ENCODE results near the gene USP48.
"Not testable (repeated sequence)": the region's sequence is repeated elsewhere in the genome, so short reads cannot be mapped to it uniquely, and the experiment has no call there.

The USP48 gene

DNA sequence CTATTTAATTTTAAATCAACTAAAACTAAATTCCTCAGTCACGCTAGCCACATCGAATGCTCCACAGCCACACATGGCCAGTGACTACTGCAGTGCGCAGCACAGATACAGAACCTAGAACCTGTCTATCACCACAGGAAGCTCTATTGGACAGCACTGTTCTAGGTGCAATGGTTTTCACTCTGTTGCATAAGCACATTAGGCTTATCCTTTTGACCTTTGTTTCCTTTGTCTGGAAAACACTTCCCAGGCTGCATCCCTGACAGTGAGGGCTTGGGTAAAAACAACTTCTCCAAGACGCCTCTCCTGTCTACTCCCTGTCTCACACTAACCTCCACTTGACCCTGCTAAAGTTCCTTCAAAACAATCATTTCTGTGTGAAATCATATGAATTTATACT is 80.2 kb downstream of the USP48 start:
- DNase-seq (ENCODE audit: low read depth in 1 of 2, low spot score in 1 of 2) = no peak

DNA sequence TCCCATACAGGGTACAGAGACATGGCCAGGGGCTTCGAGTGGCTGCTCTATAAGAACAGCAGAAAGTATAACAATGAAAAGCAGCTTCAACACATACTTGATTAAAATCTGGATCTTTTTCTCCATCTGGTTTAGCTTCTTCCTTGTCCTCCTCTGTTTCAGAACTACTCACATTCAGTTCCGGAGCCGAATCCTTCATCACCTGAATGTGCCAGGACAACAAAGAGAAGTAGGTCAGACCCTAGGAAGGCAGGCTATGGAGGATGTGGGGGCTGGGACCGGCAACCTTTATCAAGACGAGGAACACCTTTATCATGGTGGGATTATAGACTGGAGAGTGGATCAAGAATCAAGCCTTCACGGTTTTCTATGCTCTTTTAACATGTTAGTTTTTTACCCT is 81.5 kb downstream of the USP48 start:
- no peak for DNase-seq (ENCODE audit: low read depth in 1 of 2, low spot score in 1 of 2)

DNA sequence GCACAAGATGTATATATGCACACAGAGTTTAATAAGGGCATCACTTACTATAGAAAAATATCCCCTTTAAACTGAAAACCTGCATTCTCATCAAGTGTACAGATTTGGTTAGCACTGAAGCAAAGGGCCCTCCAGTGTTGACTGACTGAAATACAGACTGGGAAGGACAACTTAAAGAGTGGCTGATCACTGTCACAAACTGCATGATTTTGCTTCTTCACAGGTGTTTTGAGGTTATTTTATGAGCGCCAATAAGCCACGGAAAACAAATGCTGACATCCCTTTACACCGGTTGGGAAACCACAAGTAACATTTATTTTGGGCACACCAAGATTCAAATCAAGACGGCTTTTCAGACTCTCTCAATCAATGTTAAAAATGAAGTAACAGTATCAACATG is 82.9 kb downstream of the USP48 start:
- no peak for DNase-seq (ENCODE audit: low read depth in 1 of 2, low spot score in 1 of 2)

DNA sequence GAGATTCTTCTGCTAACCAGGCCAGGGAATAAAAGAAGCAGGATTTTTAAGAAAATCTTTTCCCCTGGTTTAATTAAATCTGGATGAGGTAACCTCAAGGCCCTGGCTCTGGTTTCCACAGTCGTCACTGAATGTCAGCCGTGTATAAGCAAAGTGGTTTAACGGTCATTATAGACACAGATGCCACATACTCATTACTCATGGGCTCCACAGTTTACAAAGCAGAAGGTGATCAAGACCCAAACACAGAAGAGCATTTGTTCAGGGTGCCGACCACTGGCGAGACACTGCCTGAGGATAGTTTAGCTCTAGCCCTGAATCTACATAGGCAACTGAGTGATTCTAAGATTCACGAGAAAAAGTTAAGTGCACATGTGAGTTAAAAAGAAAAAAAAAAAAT is 86.0 kb downstream of the USP48 start:
- no peak for DNase-seq (ENCODE audit: low read depth in 1 of 2, low spot score in 1 of 2)

DNA sequence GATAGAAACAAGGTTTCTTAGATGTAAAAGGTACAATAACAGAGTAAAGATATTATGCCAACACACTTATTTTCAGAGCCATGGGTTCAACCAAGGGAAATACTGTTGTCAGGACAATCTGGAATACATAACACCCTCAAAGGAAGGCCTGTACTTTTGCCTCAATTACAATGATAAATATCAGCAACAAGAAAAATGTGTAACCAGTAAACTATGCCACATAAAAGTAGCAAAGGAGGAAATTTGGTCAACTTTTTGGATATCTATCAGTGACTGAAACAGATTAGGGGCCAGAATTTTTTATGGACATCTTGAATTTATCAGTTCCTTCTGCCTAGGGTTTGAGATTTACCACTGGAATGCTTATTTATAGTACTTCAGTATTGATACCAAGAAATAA is 89.2 kb downstream of the USP48 start:
- no peak for DNase-seq (ENCODE audit: low read depth in 1 of 2, low spot score in 1 of 2)

DNA sequence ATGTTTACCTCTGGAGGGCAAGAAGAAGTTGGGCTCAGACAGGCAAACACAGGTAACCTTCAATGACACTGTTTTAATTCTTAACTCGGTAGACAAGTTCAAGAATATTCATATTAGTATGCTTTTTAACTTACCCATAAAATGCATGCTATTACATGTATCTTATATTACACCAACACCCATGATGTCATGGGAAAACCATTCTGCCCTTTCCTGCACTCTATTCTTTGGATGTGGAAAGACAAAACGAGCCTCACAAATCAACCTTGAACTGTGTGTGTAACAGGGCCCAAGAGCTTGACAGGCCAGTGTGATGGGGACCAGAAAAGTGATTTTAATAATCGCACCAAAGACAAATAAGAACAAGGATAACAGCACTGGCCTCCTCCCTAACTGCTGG is 91.2 kb downstream of the USP48 start:
- DNase-seq (ENCODE audit: low read depth in 1 of 2, low spot score in 1 of 2) = no peak

DNA sequence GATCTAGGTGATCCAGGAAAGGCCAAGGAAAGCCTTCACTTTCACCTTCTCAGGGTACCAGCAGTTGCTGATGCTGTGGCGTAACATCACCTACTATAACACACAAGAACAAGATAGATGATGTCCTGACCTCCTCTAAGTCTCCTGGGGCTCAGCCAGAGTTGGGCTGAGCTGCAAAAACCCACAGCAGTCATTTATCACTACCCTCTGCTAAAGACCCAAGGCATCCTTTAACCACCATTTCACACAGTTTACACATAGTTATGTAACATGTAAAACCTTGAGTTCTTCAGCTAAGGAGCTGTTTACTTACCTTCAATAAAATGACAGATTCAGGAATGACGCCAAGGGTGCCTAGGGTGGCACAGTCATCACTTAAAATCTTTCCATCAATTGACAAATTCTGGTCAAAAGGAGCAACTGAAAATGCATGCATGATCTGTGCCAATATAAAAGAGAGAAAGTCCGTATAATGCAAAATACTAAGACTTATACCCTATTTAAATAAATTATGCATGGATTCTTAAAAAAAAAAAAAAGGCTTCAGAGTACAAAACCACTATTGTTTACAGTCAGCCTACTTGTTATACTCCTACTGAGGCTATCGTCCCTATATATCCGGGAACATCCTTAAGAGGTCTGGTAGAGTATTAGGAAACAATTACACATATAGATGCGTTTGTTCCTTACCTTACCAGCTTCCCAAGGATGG is 93.1 kb downstream of the USP48 start:
- no peak for DNase-seq (ENCODE audit: low read depth in 1 of 2, low spot score in 1 of 2)

DNA sequence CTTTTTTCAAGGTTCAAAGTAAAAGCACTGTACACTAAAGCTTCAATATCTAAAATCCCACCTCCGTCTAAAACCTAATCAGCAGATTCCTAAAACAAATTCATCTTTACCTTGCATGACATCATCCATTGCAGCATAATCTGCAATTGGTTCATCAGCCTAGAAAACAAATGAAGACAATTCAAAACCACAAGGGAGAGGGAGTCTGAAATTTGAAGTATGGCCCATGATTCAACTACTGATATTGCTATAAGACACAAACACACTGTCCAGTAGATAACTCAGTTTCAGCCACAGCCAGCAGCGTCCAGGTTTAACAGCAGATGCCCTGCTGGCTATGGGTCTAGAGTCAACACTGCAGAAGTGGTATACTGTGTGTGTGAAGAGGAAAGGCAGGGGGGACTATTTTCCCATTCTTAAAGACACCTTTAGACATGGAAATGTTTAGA is 95.8 kb downstream of the USP48 start:
- DNase-seq (ENCODE audit: low read depth in 1 of 2, low spot score in 1 of 2) = no peak

DNA sequence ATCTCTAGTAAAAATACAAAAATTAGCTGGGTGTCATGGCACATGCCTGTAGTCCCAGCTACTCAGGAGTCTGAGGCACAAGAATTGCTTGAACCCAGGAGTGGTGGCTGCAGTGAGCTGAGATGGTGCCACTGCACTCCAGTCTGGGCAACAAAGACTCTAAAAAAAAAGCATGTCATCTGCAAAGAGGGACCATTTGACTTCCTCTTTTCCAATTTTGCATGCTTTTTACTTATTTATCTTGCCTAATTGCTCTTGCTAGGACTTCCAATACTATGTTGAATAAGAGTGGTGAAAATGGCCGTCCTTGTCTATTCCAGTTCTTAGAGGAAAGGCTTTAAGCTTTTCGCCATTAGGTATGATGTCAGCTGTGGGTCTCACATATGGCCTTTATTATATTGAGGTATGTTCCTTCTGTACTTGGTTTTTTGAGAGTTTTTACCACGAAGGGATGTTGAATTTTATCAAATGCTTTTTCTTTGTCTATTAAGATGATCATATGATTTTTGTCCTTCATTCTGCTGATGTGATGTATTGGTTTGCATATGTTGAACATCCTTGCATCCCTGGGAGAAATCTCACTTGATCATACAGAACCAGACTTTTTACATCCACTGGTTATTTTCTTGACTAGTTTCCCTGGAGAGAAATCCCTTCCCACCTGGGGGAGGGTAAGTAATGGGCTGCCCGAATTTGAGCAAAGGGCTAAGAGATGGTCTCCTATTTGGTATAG is 96.8 kb downstream of the USP48 start:
- no peak for DNase-seq (ENCODE audit: low read depth in 1 of 2, low spot score in 1 of 2)

DNA sequence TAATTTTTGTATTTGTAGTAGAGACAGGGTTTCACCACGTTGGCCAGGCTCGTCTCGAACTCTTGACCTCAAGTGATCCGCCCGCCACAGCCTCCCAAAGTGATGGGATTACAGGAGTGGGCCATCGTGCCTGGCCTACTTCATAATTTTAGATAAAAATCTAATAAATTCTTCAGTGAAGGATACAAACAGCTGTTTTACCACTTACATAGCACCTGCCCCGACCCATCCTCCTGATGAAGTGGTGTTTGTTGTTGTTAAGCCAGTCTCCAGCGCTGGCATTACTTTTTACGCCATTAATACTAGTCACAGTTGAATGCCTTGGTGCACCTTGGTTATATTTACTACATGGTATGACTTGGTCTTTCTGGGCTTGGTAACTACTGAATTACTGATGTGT is 101.5 kb downstream of the USP48 start:
- DNase-seq (ENCODE audit: low read depth in 1 of 2, low spot score in 1 of 2) = no peak

DNA sequence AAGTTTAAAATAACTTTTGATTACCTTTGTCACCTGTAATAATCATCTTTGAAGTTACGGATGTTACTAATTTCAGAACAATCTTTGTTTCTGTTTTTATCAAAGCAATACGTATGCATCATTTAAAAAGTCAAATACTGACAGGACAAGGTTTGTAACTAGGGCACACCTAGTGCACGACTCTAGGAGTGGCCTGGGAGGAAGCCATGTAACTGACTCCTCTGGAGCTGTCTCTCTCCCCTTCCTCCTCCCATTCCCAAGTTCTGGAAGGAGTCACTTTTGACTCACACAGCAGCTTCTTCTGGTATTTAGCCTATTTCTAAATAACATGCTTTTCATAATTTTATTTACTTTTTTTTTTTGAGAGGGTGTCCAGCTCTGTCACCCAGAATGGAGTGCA is 102.0 kb downstream of the USP48 start:
- DNase-seq (ENCODE audit: low read depth in 1 of 2, low spot score in 1 of 2) = no peak

DNA sequence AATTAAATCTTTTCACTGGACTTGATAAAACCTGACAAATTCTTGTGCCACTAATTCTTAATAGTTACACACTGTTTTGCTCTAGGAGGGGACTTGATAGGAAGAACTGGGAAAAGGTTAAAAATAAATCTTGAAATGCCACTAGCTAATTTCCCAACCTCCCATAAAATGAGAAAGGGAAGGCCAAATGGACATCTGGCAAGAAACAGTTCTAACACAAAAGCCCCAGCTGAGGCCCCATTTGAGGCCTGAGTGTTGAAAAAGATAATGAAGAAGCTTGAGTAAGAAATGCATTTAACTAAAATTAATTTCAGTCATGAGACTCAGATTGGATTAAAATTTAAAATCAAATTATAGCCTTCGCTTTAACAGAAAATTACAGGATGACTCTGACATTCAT is 102.6 kb downstream of the USP48 start:
- DNase-seq (ENCODE audit: low read depth in 1 of 2, low spot score in 1 of 2) = no peak

DNA sequence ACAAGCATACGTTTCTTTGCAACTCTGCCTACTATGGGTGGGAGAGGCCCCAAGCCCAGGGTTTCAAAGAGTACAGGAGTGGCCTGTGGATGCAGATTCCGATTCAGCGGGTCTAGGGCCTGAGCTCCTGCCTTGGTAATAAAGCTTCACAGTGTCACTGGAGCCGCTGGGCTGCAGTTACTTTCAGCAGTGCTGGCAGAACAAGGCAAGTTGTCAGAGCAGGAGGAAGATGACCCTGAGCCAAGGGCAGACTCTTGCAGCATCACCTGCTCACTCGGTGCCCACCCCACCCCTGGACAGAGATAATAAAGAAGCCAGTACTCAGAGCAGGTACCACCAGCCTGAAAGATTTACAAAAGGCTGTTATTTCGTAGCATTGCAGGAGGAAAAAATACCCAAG is 105.8 kb downstream of the USP48 start:
- DNase-seq (ENCODE audit: low read depth in 1 of 2, low spot score in 1 of 2) = no peak

DNA sequence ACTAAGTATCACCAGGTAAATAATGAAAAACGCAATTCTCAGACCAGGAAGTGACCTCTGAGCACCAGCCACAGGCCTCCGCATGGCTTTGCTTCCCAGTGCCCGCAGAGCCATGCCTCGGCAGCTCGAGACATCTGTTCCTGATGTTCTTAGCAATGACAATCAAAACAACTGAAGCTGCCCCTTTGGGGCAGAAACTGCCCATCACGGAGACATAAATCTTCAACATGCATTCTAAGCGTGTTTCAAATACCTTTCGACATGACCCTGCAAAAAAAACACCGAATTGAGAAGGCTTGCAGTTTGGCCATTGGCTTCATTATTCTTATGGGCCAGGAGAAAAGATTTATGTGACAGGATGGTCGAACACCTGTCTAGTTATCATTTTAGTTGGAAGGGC is 108.0 kb downstream of the USP48 start:
- no peak for DNase-seq (ENCODE audit: low read depth in 1 of 2, low spot score in 1 of 2)

DNA sequence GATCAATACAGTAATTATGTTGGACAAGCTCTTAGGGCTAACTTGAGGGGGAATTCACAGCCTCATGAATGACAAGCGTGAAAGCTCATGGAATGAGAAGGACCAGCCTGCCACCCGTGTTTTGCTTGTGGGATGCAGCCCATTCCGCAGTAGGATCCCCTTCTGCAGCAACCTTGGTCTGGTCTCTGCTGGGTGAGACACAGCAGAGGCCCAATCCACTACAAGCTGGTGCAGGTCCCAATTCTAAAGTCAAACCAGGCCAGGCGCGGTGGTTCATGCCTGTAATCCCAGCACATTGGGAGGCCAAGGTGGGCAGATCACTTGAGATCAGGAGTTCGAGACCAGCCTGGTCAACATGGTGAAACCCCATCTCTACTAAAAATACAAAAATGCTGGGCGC is 109.1 kb downstream of the USP48 start:
- DNase-seq (ENCODE audit: low read depth in 1 of 2, low spot score in 1 of 2) = not testable (repeated sequence)

DNA sequence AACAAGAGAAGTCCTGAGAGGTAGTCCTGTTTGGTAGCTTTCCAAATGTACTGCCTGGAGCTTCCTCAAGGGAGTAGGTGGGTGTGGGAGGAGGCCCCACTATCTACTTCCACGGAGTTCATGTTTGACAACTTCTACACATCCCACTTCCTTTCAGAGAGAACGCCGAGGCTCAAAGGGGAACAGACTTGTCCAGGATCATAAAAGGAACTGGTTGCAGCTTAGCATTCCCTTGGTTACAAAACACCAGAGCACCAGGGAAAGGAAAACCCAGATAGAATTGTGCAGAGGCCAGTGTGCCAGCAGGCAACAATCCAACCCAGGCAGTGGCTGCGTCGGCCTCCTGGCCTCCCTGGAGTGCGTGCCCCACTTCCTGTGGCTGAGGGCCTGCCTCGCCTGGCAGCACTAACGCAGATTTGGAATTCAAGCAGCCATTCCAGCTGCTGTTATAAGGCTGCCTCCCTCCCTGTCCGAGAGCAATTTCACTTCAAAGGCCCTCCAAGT is 109.6 kb downstream of the USP48 start:
- no peak for DNase-seq (ENCODE audit: low read depth in 1 of 2, low spot score in 1 of 2)

DNA sequence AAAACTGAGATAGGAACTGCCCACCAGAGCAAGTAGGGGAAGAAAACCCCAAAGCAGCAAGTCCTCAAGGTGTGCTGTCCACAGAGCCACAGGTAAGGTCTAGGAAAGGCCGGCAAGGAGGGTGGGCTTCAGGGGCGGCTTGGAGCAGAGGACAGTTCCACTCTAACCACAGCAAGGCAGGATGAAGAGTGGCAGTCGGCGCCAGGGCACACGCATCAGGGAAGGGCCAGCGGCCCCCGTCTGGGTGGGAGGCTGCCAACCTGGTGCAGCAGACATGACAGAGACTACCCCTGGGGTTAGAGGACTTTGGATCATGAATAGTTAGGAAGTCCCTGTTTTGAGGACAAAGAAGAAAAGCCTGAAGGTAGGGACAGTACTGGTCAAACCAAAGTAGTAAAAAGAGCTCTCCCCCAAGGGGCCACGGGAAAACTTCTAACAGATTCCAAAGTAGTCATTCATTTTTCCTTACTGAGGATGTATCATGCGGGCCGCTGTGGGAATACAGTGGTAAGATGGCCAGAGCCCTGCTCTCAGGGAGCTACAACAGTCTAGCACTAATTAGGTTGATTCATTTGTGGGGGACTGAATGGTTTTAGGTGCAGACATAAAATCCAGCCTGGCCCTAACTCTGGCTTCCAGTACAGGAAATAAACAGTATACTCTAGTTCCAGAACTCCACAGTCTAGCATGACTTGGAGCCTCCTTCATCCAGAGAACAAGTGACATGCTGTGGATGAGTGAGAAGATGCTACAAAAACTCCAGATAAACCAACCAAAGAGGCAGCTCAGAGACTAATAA is 110.3 kb downstream of the USP48 start:
- no peak for DNase-seq (ENCODE audit: low read depth in 1 of 2, low spot score in 1 of 2)

DNA sequence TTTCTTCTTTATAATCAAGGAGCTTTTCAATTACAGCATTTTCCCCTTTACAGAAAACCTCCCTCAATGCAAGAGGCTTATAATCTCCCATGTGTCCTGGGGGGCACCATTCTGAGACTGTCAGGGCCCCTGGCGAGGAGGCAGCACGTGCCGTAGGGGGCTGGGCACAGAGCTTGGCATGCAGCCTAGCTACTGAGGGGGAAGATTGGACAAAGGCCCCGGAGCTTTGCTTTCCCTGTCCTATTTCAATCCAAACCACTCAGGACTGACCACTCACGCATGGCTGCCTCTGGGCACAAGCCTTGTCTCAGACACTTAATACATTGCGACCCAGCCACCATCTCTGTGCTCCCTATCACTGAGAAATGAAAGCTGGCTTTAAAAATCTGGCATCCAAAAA is 111.0 kb downstream of the USP48 start:
- DNase-seq (ENCODE audit: low read depth in 1 of 2, low spot score in 1 of 2) = no peak

DNA sequence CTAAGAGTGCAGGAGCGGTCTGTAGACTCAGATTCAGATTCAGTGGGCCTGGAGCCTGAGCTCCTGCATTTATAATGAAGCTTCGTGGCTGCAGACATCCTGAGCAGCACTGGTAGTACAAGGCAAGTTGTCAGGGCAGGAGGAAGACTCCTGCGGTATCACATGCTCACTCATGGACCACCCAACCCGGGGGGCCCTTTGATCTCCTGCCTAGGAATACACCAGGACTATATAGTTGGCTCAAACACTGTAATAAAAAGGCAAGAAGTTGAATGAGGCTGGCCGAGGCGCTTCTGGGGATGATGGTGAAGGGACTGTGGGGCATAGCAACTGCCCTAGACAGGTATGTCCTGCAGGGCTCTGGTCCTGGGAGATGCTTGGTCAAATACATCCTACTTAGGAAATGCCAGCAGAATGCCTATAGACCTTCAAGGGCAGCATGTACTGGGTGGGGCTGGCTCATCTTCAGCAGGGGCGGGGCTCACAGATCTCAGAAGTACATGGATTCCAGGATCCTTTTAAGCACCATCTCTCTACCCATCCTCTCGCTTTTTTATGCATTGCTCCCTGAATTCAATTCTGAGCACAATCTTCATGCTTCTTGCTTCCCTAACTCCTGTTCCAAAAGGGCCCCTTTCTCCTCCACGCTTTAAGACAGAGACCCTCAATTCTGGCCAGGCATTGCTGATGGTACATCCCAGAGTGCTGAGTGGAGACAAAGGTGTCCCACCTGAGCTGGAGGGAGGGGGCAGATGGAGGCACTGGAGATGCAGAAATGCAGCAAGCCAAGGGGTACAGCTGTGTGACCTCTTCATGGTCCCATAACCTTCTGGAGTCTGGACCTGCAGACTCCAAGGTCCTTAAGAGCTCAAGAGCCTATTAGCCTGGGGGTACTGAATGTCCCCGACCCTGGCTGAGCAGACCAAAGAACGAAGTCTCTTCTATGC is 111.7 kb downstream of the USP48 start:
- DNase-seq (ENCODE audit: low read depth in 1 of 2, low spot score in 1 of 2) = no peak

DNA sequence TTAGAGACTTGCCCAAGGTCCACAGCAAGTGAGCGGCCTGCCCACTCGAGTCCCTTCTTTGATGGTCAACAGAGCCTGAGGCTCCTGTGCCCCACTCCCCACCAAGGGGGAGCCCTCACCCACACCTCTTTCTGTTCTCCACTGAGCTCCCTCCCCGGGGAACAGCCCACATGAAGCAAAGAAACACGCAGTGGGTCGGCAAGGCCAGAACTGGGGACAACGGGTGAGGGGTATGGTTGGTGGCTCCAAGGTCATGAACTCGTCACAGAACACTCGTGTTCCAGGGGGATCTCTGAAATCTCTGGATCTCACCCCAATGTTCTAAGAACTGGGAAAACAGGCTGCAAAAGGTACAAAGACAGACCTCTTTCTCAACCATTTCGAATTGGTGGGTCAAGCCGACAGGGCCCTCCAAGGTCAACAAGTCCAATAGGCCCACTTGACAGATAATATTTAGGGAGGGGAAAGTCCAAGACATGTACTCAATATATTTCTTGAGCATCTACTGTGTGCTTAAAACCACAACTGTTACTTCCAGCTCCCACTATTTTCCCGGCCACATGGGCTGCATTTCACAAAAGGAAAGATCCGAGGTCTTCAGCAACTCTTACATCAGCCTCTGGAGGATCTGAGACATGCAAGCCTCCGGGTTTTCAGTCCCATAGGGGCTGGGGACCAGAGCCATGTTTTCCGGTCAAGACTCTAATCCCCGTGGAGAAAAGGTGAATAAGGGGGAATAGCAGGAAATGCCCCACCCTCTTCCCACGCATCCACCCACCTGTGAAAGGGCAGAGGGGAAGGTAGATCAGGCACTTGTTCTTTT is 112.7 kb downstream of the USP48 start:
- DNase-seq (ENCODE audit: low read depth in 1 of 2, low spot score in 1 of 2) = no peak
